SKM-1 (cell line): ENCODE data around the gene UTP14C.
"Not testable (repeated sequence)": the region's sequence is repeated elsewhere in the genome, so short reads cannot be mapped to it uniquely, and the experiment has no call there.

ENCODE experiments used
- DNase-seq: peaks from one replicate; lab custom pipeline; 2025; ENCODE audit not compliant: unreplicated experiment; lab: John Stamatoyannopoulos, UW

UTP14C gene

DNA sequence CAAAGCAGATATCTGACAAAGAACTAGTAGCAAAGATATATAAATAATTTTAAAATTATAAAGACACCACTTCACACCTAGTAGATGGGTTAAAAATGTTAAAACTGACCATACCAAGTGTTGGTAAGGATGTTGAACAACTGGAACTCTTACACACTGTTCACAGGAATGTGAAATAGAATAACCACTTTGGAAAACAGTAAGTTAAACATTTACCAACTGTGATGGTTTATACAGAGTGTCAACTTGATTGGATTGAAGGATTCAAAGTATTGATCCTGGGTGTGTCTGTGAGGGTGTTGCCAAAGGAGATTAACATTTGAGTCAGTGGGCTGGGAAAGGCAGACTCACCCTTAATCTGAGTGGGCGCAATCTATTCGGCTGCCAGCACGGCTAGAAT lies 19.2 kb downstream of the UTP14C start:
- no peak for DNase-seq

DNA sequence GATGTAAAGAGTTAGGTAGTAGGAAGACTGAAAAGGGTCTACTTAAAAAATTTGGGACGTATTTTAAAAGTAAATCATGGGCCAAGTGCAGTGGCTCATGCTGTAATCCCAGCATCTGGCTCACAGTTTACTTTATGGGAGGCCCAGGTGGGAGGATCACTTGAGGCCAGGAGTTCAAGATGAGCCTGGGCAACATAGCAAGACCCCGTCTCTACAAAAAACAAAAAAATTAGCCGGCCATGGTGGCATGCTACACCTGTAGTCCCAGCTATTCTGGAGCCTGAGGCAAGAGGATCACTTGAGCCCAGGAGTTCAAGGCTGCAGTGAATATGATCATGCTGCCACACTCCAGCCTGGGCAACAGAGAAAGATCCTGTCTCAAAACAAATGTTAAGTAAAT lies 23.0 kb downstream of the UTP14C start:
- DNase-seq, result no peak

DNA sequence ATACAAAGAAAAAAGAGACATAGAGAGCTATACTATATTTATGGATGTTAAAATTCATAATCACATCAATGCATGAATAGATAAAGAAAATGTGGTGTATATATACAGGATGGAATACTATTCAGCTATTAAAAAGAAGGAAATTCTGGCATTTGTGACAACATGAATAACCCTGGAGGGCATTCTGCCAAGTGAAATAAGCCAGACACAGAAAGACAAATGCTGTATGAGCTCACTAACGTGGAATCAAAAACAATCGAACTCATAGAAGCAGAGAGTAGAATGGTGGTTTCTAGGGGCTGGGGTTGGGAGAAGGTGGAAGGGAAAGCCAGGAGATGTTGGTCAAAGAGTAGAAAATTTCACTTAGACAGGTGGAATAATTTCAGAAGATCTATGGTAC lies 24.0 kb downstream of the UTP14C start:
- no peak for DNase-seq

DNA sequence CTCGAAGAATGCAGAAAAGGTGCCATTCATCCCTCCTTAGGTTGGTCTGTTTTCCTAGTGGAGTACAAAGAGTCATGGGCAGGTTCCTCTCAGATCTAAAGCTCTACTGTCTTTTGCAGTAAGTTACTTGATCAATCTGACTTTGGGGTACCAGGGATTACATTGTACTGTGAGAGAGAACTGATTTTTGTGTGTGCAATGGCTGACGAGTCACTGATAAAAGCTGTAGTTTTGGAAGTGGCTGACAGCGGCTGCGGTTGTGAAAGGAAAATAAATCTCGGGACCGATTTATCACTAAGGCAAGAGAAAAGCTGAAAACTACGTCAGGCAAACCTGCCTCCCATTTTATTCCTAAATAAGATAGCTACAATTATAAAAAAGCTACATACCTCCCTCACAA lies 26.9 kb downstream of the UTP14C start:
- no peak for DNase-seq

DNA sequence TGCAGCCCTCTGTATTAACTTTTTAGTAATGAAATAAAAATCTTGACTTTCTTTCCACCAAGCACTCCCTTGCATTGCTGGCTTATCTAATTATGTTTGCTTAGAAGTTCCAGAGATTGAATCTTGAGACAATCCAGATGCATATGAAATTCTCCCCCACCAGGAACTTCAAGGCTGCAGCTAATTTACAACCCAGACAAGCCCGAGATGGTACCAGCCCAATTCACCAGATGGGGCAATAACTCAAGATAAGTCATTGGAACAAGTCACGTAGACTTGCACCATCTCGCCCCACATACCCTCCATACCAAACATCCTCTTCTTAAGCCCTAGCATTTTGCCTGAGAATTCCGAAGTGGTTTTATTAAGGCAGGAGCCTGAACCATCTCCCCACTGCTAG lies 29.0 kb downstream of the UTP14C start:
- DNase-seq, result no peak

DNA sequence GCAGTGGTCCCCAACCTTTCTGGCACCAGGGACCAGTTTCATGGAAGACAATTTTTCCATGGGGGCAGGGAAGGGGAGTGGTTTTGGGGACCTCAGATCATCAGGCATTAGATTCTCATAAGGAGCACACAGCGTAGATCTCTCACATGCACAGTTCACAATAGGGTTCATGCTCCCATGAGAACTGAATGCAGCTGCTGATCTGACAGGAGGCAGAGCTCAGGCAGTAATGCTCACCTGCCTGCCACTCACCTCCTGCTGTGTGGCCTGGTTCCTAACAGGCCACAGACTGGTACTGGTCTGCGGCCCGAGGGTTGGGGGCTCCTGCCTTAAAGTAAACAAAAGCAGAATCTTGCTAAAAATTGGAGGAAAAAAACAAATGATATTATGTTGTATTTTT lies 36.6 kb downstream of the UTP14C start:
- not testable (repeated sequence) for DNase-seq

DNA sequence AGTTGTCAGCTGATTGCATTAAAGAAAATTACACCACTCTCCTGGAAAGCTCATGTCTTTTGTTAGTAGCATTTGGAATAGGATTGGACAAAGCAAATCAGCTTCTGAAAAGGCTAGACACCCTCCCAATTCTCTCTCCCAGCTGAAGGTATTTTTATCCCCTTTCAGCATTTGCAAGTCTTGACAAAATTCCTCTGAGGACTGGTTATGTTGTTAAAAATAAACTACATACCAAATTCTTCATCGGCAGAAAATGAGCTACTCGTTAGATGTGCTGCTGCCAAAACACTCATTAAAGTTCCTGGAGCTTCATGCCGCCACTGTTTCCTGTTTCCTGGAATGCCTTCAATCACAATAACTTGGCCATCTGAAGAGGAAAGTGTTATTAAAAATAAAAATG lies 37.1 kb downstream of the UTP14C start:
- no peak for DNase-seq

DNA sequence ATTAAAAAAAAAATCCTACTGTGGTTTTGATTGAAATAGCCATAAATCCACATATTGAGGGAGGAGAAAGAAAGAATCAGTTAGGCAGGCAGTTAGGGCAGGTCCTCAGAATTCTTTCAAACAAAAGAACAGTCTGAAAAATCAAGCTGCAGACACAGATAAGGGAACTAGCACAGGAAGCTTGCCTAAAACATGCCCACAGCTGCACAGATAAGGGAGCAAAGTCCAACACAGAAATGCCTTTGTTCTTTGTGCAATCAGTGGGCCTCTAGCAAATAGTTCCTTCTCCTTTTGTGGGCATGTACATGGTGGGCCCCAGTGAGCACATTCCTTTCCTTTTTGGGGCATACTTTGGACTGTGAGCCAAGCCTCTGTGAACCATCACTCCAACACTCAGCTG lies 42.7 kb downstream of the UTP14C start:
- DNase-seq, result no peak

DNA sequence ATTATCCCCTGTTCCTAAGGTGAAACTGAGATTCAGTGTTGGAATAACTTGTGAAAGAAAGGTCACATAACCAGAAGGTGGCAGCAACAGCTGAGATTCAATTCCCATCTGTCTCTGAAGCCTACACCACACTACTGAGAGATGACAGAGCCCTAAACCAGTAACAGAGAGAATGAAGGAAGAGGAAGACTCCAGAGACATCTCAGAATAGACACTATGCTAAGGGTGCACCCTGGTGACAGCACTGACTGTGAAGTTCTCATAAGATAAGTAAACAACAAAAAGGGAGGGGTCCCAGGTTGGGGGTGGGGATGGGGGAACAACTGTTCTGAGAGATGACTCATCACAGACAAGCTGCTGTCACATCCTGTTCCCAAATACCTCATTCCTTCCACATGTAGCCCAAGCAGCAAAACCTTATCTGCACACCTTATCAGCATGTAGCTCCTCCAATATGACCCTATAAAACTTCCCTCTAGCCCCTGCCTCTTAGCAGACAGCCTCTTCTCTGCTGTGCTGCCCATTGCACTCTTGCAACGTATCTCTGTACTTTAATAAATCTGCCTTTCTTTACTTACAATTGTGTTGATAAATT lies 46.5 kb downstream of the UTP14C start:
- no peak for DNase-seq
